22Rv1 (cell line): ENCODE results near the gene POFUT2.

Experiments
- ZFX ChIP-seq: fragments of 450-650 bp; IDR thresholded peaks from 2 replicates; pipeline ENCODE4 v1.6.1; 2017; ENCODE audit warnings: antibody characterized with exemption, borderline replicate concordance
- TF ChIP-seq, protein P1 (sequence below): fragments of 450-650 bp; IDR thresholded peaks from 2 replicates; pipeline ENCODE4 v1.5.1; 2017; ENCODE audit warnings: mild to moderate bottlenecking

GRCh38 chr21:45279446-45280177, 8.1 kb downstream of the POFUT2 start:
- TF ChIP-seq, protein P1, sequence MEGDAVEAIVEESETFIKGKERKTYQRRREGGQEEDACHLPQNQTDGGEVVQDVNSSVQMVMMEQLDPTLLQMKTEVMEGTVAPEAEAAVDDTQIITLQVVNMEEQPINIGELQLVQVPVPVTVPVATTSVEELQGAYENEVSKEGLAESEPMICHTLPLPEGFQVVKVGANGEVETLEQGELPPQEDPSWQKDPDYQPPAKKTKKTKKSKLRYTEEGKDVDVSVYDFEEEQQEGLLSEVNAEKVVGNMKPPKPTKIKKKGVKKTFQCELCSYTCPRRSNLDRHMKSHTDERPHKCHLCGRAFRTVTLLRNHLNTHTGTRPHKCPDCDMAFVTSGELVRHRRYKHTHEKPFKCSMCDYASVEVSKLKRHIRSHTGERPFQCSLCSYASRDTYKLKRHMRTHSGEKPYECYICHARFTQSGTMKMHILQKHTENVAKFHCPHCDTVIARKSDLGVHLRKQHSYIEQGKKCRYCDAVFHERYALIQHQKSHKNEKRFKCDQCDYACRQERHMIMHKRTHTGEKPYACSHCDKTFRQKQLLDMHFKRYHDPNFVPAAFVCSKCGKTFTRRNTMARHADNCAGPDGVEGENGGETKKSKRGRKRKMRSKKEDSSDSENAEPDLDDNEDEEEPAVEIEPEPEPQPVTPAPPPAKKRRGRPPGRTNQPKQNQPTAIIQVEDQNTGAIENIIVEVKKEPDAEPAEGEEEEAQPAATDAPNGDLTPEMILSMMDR: no peak
- no peak for TF ChIP-seq ZFX
